Measurements from ENCODE around the gene SLC25A47. TPM values are rescaled to one million over a fixed set of nuclear protein-coding genes. Genes with fewer than 3 reads are reported as not detected.

The SLC25A47 gene
- total and polyA plus RNA-seq, 2 of the 4 experiments (the other 2 are of a cell fraction), result not detected

DNA sequence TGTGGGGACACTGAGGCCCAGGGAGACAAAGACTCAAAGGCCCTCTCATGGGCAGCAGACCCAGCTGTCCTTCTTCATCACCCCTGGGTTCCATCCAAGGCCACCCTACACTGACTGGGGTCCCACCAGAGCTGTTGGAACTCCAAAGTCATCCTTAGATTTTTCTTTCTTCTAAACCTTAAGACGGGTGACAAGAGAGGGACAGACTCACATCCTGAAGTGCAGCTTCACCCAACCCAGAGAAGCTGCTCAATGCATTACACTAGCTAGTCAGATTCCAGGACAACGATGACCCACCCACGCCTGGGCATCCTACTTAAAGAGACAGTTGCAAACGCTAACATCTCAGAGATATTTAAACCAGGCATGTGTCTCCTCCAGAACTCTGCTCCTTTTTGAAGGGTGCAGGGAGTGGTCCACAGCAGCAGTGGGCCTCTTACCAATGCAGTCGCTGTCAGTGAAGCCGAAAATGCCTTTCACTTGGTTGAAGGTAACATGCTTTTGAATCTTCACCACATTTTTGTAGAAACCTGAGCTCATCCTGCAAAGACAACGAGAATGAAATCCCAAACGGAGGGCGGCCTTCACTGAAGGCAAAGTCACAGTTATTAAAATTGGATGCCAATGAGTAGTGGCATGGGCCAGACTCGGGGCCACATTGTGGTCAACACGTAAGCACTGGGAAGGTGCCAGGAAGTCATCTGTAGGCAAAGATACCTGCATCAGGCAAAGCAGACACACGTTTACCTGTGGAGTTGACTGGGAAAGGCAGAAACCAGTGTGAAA, 23.4 kb downstream of the SLC25A47 start:
- no peak overlapping the region for H2AK5ac ChIP-seq (ENCODE audit: low read depth, low read length)
- no peaks in the 10 kb centered on the region for H3K27me3 ChIP-seq (ENCODE audit: control insufficient read depth, insufficient read depth, low read length)
- ChIA-PET CTCF (no interaction called here), POLR2A (ENCODE audit: unreplicated experiment) (no interaction called here)
- no peak overlapping the region for H4K5ac ChIP-seq (ENCODE audit: low read depth, low read length)
- peaks cover 66% of the 10 kb centered on the region for H3K36me3 ChIP-seq (ENCODE audit: control insufficient read depth, insufficient read depth, low read length)
- no peak overlapping the region for H3K27ac ChIP-seq (ENCODE audit: insufficient read depth, low read length)
- DNase-seq, result no peak
- no peak overlapping the region for H2AFZ ChIP-seq (replicated peaks; ENCODE audit: low read length, poor library complexity)
- H3K18ac ChIP-seq (ENCODE audit: low read depth, low read length), result no peak overlapping the region
- in situ Hi-C loops (cut with MboI; ENCODE audit: low sequenced_read_pairs), result no loop called here
- H3K4me1 ChIP-seq (ENCODE audit: control insufficient read depth, insufficient read depth, low read length), result peaks cover 8% of the 10 kb centered on the region
- no TSS peak for BruUV-seq (replicated peaks)
- no peak overlapping the region for H3K23ac ChIP-seq (ENCODE audit: low read depth, low read length)
- H4K20me1 ChIP-seq (ENCODE audit: insufficient read depth, low read length), result peaks cover 6% of the 10 kb centered on the region
- no peak overlapping the region for H4K91ac ChIP-seq (ENCODE audit: insufficient read depth, low read depth, low read length)
- no peak overlapping the region for H3K4me3 ChIP-seq (ENCODE audit: insufficient read depth, low read depth, low read length)
- dilution Hi-C loops (cut with HindIII; ENCODE audit: low sequenced_read_pairs, unreplicated experiment), result no loop called here
- H3K4me2 ChIP-seq (ENCODE audit: low read depth, low read length), result no peak overlapping the region
- no peak overlapping the region for H3K14ac ChIP-seq (replicated peaks; ENCODE audit: low read depth, low read length)
- H3K56ac ChIP-seq (ENCODE audit: extremely low read depth, insufficient read depth, low read length), result no peak overlapping the region
- WGBS, 2 experiments (ENCODE audit: extremely low coverage in 2 of 2, insufficient read length in 1 of 2), result 86% methylated on average over 5 of the region's 12 CpGs; no CpG with 5 or more reads in 1 of the 2 experiments
- H2BK15ac ChIP-seq (ENCODE audit: low read depth, low read length), result no peak overlapping the region
- peaks cover 22% of the 10 kb centered on the region; the same call in 1 of the 2 replicates for H3K9me1 ChIP-seq (ENCODE audit: insufficient read depth, low read length)
- no peaks in the 10 kb centered on the region for H3K9me3 ChIP-seq (ENCODE audit: control insufficient read depth, insufficient read depth, low read length)
- TF ChIP-seq MAFK (IDR thresholded peaks at IDR 0.05; ENCODE audit: low read depth, low read length) (no peak), SMC3 (IDR thresholded peaks at IDR 0.05; ENCODE audit: low read depth, low read length) (no peak), CTCF (conservative IDR thresholded peaks at IDR 0.05; ENCODE audit: low read depth, low read length) (no peak), RFX5 (IDR thresholded peaks at IDR 0.05; ENCODE audit: low read depth, low read length) (no peak), RAD21 (IDR thresholded peaks at IDR 0.05; ENCODE audit: low read length) (no peak)
- TF ChIP-seq, protein P1, sequence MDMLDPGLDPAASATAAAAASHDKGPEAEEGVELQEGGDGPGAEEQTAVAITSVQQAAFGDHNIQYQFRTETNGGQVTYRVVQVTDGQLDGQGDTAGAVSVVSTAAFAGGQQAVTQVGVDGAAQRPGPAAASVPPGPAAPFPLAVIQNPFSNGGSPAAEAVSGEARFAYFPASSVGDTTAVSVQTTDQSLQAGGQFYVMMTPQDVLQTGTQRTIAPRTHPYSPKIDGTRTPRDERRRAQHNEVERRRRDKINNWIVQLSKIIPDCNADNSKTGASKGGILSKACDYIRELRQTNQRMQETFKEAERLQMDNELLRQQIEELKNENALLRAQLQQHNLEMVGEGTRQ (IDR thresholded peaks at IDR 0.05; ENCODE audit: low read depth, low read length), result no peak
- H4K8ac ChIP-seq (ENCODE audit: low read depth in 2 of 2, low read length in 2 of 2), result no peak overlapping the region
- H2BK5ac ChIP-seq (ENCODE audit: low read depth, low read length, poor library complexity, severe bottlenecking), result no peak overlapping the region
- peaks cover 0 to 29% of the 10 kb centered on the region in 2 experiments; a peak in 3 of 4 replicates for H3K79me1 ChIP-seq (ENCODE audit: low read depth in 1 of 2, low read length in 2 of 2)
- intact Hi-C loops (cut with micrococcal nuclease), result no loop called here
- ATAC-seq (ENCODE audit: low read depth), result no peak
- no peak overlapping the region for H2BK20ac ChIP-seq (ENCODE audit: low read depth, low read length)
- H3K4ac ChIP-seq (ENCODE audit: low read depth, low read length), result no peak overlapping the region
- no peak overlapping the region for H3K9ac ChIP-seq (ENCODE audit: low read depth, low read length)
- no peak overlapping the region for H2BK120ac ChIP-seq (ENCODE audit: low read depth, low read length)
- H2AK9ac ChIP-seq (replicated peaks; ENCODE audit: low read depth, low read length, poor library complexity), result peak overlapping the region; percentile 26
